ENCODE measurements around the gene CASP6.

GRCh38 chr4:109671350-109671749 is 31.9 kb downstream of the CASP6 start:
- no peak for TF ChIP-seq POLR2A (IDR thresholded peaks at IDR 0.05)
- no peak for TF ChIP-seq CTCF (IDR thresholded peaks at IDR 0.05)
- no peak for TF ChIP-seq EP300 (IDR thresholded peaks at IDR 0.05)
- no peak for TF ChIP-seq POLR2AphosphoS5 (IDR thresholded peaks at IDR 0.05)
